ENCODE measurements around the gene C11orf86. TPM values are rescaled to one million over a fixed set of nuclear protein-coding genes. Genes with fewer than 3 reads are reported as not detected.

Gene C11orf86
- total and polyA plus RNA-seq, 10 of the 15 experiments (the other 5 are each of a cell fraction or from before 2014, with no cell fraction given) = not detected

- no peak overlapping the region for H3K27ac ChIP-seq (ENCODE audit: control insufficient read depth, insufficient read depth)
- no peaks in the 10 kb centered on the region; the same call in 2 of the 3 replicates for H3K9me3 ChIP-seq (replicated peaks; ENCODE audit: control insufficient read depth, insufficient read depth, low read length)
- H3K4me2 ChIP-seq (ENCODE audit: control insufficient read depth, insufficient read depth) = no peak overlapping the region
- RAD21 ChIA-PET (ENCODE audit: unreplicated experiment) = no interaction called here
- in situ Hi-C loops (cut with MboI) (no loop called here), intact Hi-C loops (cut with micrococcal nuclease; ENCODE audit: unreplicated experiment) (no loop called here)
- POLR2A ChIA-PET = no interaction called here
- SMC1A ChIA-PET (ENCODE audit: uncharacterized antibody, unreplicated experiment) = no interaction called here
- FAIRE-seq = no peak
- TF ChIP-seq CHD1 (IDR thresholded peaks at IDR 0.05; ENCODE audit: low read depth, low read length) (no peak), CHD4 (IDR thresholded peaks at IDR 0.05) (no peak), FOXK2 (IDR thresholded peaks at IDR 0.05) (no peak), RAD21 (IDR thresholded peaks at IDR 0.05; ENCODE audit: insufficient read depth, low read depth, low read length) (no peak), IRF5 (IDR thresholded peaks at IDR 0.05; ENCODE audit: borderline replicate concordance) (no peak), SUZ12 (IDR thresholded peaks at IDR 0.05; ENCODE audit: unreplicated experiment) (no peak), EP300 (IDR thresholded peaks at IDR 0.05; ENCODE audit: borderline replicate concordance in 1 of 2, control insufficient read depth in 1 of 2, low read depth in 2 of 2, low read length in 2 of 2) (no peak), ZNF687 (IDR thresholded peaks at IDR 0.05) (no peak), EGR1 (IDR thresholded peaks at IDR 0.05; ENCODE audit: borderline replicate concordance in 1 of 2, low read depth in 2 of 2, low read length in 2 of 2) (no peak), EZH2 (IDR thresholded peaks at IDR 0.05; ENCODE audit: borderline replicate concordance, control insufficient read depth, low read depth, low read length) (no peak), MXI1 (IDR thresholded peaks at IDR 0.05; ENCODE audit: low read depth, low read length) (no peak)
- TF ChIP-seq, protein P1, sequence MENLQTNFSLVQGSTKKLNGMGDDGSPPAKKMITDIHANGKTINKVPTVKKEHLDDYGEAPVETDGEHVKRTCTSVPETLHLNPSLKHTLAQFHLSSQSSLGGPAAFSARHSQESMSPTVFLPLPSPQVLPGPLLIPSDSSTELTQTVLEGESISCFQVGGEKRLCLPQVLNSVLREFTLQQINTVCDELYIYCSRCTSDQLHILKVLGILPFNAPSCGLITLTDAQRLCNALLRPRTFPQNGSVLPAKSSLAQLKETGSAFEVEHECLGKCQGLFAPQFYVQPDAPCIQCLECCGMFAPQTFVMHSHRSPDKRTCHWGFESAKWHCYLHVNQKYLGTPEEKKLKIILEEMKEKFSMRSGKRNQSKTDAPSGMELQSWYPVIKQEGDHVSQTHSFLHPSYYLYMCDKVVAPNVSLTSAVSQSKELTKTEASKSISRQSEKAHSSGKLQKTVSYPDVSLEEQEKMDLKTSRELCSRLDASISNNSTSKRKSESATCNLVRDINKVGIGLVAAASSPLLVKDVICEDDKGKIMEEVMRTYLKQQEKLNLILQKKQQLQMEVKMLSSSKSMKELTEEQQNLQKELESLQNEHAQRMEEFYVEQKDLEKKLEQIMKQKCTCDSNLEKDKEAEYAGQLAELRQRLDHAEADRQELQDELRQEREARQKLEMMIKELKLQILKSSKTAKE (IDR thresholded peaks at IDR 0.05; ENCODE audit: low read depth, poor library complexity, severe bottlenecking) = no peak
- no peak overlapping the region for H3K4me3 ChIP-seq
- H3K9ac ChIP-seq (ENCODE audit: control insufficient read depth, insufficient read depth, low read length) = no peak overlapping the region
- no peak overlapping the region for H2AFZ ChIP-seq (ENCODE audit: control insufficient read depth, low read depth, low read length)
- CTCF ChIA-PET = no interaction called here
- 43% methylated on average over 13 of the region's 13 CpGs for WGBS (ENCODE audit: insufficient coverage, insufficient replicate concordance, low lambda C conversion rate, missing lambda C conversion rate)
- peaks cover 8% of the 10 kb centered on the region; the same call in 1 of the 2 replicates for H3K4me1 ChIP-seq (ENCODE audit: control insufficient read depth, insufficient read depth, low read length)
- no peaks in the 10 kb centered on the region for H3K36me3 ChIP-seq (ENCODE audit: control insufficient read depth in 2 of 2, insufficient read depth in 2 of 2, low read length in 1 of 2)
- no TSS peak for BruUV-seq (replicated peaks)
- DNase-seq (ENCODE audit: low read depth, low spot score) = no peak
- no peaks in the 10 kb centered on the region for H3K79me2 ChIP-seq (ENCODE audit: control insufficient read depth, insufficient read depth, low read length)
- ATAC-seq = no peak
- no peaks in the 10 kb centered on the region; a peak in 3 of 4 replicates for H3K27me3 ChIP-seq (replicated peaks in 1 of 2; ENCODE audit: control insufficient read depth in 2 of 2, insufficient read depth in 2 of 2, low read length in 1 of 2)
- H4K20me1 ChIP-seq (ENCODE audit: control insufficient read depth, insufficient read depth) = no peaks in the 10 kb centered on the region
Measured at GRCh38 chr11:66953081-66953833, 21.8 kb upstream of the C11orf86 start.
